IMR-90 (cell line): ENCODE measurements around the gene MARCHF2.

Experiments
- BHLHE40 ChIP-seq: fragments of 150-350 bp; IDR thresholded peaks from 2 replicates; pipeline ENCODE4 v1.6.1; 2016; ENCODE audit warnings: mild to moderate bottlenecking, low read depth, low read length
- MAZ ChIP-seq: IDR thresholded peaks from 2 replicates; pipeline ENCODE4 v1.6.1; 2012; ENCODE audit warnings: low read depth, mild to moderate bottlenecking, low read length, improper control_type of control experiment, moderate library complexity, borderline replicate concordance
- MXI1 ChIP-seq: IDR thresholded peaks from 2 replicates; pipeline ENCODE4 v1.6.1; 2012; ENCODE audit warnings: low read depth, mild to moderate bottlenecking, low read length, moderate library complexity, borderline replicate concordance
- POLR2A ChIP-seq: IDR thresholded peaks from 2 replicates; pipeline ENCODE4 v1.6.1; 2012; ENCODE audit warnings: mild to moderate bottlenecking, low read depth, low read length
- RAD21 ChIP-seq: IDR thresholded peaks from 2 replicates; pipeline ENCODE4 v1.6.1; 2012; ENCODE audit warnings: low read length, improper control_type of control experiment
- SMC3 ChIP-seq: fragments of 150-350 bp; IDR thresholded peaks from 2 replicates; pipeline ENCODE4 v1.6.1; 2016; ENCODE audit warnings: low read depth, mild to moderate bottlenecking, antibody characterized with exemption, low read length, moderate library complexity
- TF ChIP-seq, protein P1 (sequence below): conservative IDR thresholded peaks from 2 replicates; pipeline ENCODE4 v1.5.1; 2012; ENCODE audit warnings: mild to moderate bottlenecking, low read depth, low read length, improper control_type of control experiment

DNA sequence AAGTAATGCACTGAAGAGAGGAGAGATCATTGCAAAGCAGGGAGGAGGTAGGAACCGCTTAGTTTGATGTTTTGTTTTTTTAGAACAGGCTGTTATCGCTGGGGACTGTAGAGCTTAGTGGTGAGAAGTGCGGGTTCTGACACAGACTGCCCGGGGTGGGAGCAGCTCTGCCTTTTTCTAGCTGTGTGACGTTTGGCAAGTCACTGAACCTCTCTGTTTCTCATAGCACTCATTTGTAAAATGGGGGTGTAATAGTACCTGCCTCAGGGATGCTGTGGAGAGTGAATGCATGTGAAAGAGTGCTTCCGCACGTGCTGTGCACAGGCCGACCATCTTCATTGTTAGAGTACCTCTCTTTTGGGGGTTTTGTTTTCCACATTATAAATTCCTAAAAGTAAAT lies 70.1 kb downstream of the MARCHF2 start:
- TF ChIP-seq, protein P1, sequence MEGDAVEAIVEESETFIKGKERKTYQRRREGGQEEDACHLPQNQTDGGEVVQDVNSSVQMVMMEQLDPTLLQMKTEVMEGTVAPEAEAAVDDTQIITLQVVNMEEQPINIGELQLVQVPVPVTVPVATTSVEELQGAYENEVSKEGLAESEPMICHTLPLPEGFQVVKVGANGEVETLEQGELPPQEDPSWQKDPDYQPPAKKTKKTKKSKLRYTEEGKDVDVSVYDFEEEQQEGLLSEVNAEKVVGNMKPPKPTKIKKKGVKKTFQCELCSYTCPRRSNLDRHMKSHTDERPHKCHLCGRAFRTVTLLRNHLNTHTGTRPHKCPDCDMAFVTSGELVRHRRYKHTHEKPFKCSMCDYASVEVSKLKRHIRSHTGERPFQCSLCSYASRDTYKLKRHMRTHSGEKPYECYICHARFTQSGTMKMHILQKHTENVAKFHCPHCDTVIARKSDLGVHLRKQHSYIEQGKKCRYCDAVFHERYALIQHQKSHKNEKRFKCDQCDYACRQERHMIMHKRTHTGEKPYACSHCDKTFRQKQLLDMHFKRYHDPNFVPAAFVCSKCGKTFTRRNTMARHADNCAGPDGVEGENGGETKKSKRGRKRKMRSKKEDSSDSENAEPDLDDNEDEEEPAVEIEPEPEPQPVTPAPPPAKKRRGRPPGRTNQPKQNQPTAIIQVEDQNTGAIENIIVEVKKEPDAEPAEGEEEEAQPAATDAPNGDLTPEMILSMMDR: no peak
- TF ChIP-seq MXI1: no peak
- no peak for TF ChIP-seq POLR2A
- no peak for TF ChIP-seq RAD21
- TF ChIP-seq BHLHE40: no peak
- no peak for TF ChIP-seq SMC3
- TF ChIP-seq MAZ: no peak
